ENCODE results near the gene TMEM175.

The TMEM175 gene

GRCh38 chr4:885353-885752 is 46.9 kb upstream of the TMEM175 start:
- no peak for DNase-seq (ENCODE audit: low read depth, low spot score)
- TF ChIP-seq CTCF (IDR thresholded peaks at IDR 0.05; ENCODE audit: insufficient read depth, low read length, missing control alignments) = no peak
- CTCF ChIA-PET = no interaction called here
- POLR2A ChIA-PET = no interaction called here
- no peak overlapping the region for H3K4me3 ChIP-seq (ENCODE audit: low read depth, low read length)

- H3K4me3 ChIP-seq (ENCODE audit: low read depth, low read length) = no peak overlapping the region
- CTCF ChIA-PET = no interaction called here
- no peak for DNase-seq (ENCODE audit: low read depth, low spot score)
- POLR2A ChIA-PET = interaction anchor here (0.6 kb wide), 1 partner anchor 79 kb away, joined by 4 read pairs; no protein-coding TSS in a partner anchor
- TF ChIP-seq CTCF (IDR thresholded peaks at IDR 0.05; ENCODE audit: insufficient read depth, low read length, missing control alignments) = no peak
Observed at GRCh38 chr4:886244-886643, 46.0 kb upstream of the TMEM175 start.

GRCh38 chr4:887034-887763 is 45.1 kb upstream of the TMEM175 start:
- ChIA-PET POLR2A (no interaction called here), CTCF (no interaction called here)
- H3K4me3 ChIP-seq (ENCODE audit: low read depth, low read length) = no peak overlapping the region
- TF ChIP-seq CTCF (IDR thresholded peaks at IDR 0.05; ENCODE audit: insufficient read depth, low read length, missing control alignments) = no peak
- DNase-seq (ENCODE audit: low read depth, low spot score) = no peak

DNA sequence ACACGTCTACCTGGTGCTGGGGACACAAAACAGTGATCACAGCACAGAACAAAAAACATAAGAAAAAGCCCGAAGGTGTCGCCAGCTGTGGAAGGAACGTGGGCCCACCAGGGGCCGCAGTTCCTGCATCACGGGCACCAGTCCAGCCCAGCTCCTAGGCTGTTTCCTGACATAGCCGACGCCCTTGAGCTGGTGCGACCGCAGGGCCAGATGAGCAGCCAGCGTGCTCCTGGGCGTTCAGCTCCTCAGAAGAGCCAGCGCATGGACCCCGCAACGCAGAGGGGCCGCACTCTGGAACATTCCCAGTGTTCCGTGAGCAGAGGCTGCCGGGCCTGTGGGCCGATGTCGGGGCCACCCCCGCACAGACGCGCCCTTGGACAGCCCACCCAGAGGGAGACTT is 44.2 kb upstream of the TMEM175 start:
- ChIA-PET POLR2A (no interaction called here), CTCF (no interaction called here)
- no peak overlapping the region for H3K4me3 ChIP-seq (ENCODE audit: low read depth, low read length)
- no peak for TF ChIP-seq CTCF (IDR thresholded peaks at IDR 0.05; ENCODE audit: insufficient read depth, low read length, missing control alignments)
- DNase-seq (ENCODE audit: low read depth, low spot score) = no peak

GRCh38 chr4:889516-889915 is 42.7 kb upstream of the TMEM175 start:
- ChIA-PET CTCF (interaction anchor here (1.3 kb wide), 2 partner anchors 13 to 147 kb away, joined by 3 read pairs; no protein-coding TSS in a partner anchor), POLR2A (no interaction called here)

More at GRCh38 chr4:889516-889915, 42.7 kb upstream of the TMEM175 start:
- no peak for DNase-seq (ENCODE audit: low read depth, low spot score)
- no peak for TF ChIP-seq CTCF (IDR thresholded peaks at IDR 0.05; ENCODE audit: insufficient read depth, low read length, missing control alignments)
- H3K4me3 ChIP-seq (ENCODE audit: low read depth, low read length) = no peak overlapping the region
